22Rv1 (cell line): ENCODE data around the gene MAP4K1.

Experiments
- H3K27ac ChIP-seq: fragments of 450-650 bp; 2 replicates; pipeline ENCODE4 v1.5.1; 2017
- ZFX ChIP-seq: fragments of 450-650 bp; IDR thresholded peaks from 2 replicates; pipeline ENCODE4 v1.6.1; 2017; ENCODE audit warnings: antibody characterized with exemption, borderline replicate concordance
- TF ChIP-seq, protein P1 (sequence below): fragments of 450-650 bp; IDR thresholded peaks from 2 replicates; pipeline ENCODE4 v1.5.1; 2017; ENCODE audit warnings: mild to moderate bottlenecking

MAP4K1 gene

DNA sequence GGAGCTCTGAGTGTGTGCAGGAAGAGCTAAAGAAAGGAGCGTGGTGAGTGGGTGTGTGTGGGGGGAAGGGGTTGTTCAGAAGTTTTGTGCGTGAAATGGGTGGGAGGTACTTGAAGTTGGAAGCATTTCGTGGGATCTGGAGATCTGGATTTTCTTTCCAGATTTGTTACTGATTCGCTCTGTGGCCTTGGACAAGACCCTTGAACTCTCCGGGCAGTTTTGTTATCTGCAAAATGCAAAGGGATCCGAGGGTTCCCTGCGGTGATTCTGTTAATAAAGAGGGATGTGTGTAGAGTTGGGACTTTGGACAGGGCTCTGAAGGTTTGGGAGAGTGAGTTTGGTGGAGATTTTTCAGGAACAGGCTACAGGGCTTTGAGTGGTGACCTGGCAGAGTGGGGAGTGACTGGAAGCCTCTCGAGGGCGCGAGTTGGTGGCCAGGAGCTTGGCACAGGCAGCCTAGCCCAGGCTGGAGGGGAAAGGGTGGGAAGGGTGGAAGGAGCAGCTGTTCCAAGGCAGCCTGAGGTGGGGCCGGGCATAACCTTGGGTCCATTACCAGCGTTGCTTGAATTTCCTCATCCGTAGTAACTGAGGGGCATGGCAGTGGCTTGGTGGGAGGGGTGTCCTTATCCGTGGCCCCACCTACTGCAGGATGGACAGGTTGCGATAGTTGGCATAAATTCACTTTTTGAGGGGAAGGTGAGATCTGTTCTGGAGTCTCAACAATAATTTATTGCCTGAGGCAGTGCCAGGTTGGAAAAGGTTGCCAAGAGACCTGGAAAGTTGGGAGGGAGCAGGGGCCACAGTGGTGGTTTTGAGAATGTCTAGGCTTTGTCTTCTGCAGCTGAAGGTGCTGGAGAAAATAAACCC lies 31.8 kb upstream of the MAP4K1 start:
- TF ChIP-seq, protein P1, sequence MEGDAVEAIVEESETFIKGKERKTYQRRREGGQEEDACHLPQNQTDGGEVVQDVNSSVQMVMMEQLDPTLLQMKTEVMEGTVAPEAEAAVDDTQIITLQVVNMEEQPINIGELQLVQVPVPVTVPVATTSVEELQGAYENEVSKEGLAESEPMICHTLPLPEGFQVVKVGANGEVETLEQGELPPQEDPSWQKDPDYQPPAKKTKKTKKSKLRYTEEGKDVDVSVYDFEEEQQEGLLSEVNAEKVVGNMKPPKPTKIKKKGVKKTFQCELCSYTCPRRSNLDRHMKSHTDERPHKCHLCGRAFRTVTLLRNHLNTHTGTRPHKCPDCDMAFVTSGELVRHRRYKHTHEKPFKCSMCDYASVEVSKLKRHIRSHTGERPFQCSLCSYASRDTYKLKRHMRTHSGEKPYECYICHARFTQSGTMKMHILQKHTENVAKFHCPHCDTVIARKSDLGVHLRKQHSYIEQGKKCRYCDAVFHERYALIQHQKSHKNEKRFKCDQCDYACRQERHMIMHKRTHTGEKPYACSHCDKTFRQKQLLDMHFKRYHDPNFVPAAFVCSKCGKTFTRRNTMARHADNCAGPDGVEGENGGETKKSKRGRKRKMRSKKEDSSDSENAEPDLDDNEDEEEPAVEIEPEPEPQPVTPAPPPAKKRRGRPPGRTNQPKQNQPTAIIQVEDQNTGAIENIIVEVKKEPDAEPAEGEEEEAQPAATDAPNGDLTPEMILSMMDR: no peak
- TF ChIP-seq ZFX: no peak
- H3K27ac ChIP-seq: peak overlapping the region; percentile 82

DNA sequence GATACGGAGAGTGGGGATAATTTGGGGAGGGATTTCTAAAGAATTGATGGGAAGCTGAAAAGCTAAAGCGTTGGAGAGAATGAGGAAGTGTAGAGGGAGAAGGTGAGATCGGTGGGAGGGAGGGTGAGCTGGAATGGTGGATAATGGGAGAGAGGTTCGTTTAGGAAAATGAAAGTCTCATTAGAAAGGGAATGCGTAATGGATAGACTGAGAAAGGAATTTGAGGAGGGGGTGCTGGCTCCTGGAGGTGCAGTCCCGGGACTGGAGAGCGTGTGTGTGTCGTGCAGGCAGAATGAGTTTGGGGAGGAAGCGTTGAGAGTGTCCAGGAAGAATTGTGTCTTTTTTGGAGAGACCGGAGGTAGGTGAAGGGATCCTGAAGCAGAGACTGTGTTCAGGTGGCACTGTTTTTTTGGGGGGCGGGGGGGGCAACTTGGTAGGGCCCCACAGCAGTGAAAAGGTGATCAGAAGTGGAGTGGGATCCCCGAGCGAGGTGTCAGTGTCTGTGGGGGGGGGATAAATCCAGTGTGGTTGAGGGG lies 31.1 kb upstream of the MAP4K1 start:
- TF ChIP-seq, protein P1: no peak
- no peak for TF ChIP-seq ZFX
- H3K27ac ChIP-seq: peak overlapping the region; percentile 82

DNA sequence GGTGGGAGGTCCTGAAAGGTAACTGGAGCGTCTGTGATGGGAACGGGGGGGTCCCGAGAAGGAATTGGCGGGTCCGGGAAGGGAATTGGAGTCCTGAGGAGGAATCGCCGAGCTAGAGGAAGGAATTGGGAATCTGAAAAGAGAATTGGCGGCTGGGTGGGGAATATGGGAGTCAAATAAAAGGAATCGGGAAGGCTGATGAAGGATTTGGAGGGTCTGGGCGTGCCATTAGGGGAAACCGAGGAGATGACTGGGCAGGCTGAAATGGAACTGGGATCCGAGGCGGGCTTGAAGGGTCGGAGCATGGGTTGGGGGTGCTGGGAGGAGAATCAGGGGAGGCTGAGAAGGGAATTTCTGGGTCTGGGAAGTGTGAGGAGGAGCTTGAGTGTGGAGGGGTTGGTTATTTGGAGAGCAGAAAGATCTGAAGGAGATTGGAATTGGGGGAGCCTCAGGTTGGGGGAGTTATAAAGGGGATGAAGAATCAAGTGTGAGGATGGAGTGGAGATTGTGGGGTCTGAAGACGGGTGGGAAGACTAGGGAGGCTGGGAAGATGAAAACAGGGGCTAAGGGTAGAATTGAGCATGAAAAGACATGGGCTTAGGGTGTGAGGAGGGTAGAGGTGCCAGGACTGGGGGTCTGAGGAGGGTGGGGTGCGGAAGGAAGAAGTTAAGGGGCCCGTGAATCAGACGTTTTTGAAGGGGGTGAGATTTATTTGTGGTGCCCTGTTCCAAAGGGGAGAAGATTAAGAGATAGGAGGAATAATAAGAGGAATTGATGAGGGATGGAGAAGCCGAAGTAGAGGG lies 30.4 kb upstream of the MAP4K1 start:
- peak overlapping the region; percentile 82 for H3K27ac ChIP-seq

DNA sequence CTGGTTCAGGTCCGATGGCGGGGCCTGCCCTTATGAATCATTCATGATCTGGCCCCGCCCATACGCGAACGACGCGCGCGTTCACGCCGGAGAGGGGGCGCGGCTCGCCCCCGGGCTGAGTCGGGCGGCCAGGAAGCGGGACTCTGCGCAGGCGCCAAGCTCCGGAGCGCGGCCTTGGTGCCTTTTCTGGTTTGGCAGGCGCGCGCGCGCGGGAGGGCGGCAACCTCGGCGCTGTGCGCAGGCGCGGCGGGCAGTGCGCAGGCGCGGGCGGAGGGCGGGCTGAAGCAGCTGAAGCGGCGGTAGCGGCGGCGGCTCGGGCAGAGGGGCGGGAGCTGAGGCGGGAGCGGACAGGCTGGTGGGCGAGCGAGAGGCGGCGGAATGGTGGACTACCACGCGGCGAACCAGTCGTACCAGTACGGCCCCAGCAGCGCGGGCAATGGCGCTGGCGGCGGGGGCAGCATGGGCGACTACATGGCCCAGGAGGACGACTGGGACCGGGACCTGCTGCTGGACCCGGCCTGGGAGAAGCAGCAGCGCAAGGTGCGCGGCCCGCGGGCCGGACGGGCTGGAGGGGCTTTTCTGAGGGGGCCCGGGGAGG lies 29.7 kb upstream of the MAP4K1 start, which contains the start of gene ACTN4:
ACTN4 (plus strand) TSS at position 282 of the 598 bp plus-strand sequence; CDS start at position 379, 97 bp downstream.
- H3K27ac ChIP-seq: peak within 1 kb of the TSS; percentile 82
- no peak for TF ChIP-seq ZFX
- TF ChIP-seq, protein P1: no peak

More for the DNA sequence above, 30.4 kb upstream of the MAP4K1 start:
- TF ChIP-seq ZFX: no peak
- TF ChIP-seq, protein P1: no peak

DNA sequence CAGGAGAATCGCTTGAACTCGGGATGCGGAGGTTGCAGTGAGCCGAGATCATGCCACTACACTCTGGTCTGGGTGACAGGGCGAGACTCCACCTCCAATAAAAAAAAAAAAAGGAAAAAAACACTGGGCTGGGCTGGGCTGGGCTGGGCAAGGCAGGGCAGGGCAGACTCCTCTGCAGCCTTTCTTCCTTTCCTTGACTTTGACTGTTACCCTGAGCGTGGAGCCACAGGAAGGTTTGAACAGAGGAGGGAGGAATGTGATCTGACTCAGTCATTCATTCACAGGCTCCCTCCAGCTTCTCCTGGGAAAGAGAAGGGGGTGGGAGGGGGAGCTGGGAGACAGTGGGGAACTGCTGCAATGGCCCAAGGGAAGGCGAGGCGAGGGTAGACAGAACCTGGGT lies 27.0 kb upstream of the MAP4K1 start:
- H3K27ac ChIP-seq: no peak overlapping the region
- TF ChIP-seq, protein P1: no peak
- TF ChIP-seq ZFX: no peak

DNA sequence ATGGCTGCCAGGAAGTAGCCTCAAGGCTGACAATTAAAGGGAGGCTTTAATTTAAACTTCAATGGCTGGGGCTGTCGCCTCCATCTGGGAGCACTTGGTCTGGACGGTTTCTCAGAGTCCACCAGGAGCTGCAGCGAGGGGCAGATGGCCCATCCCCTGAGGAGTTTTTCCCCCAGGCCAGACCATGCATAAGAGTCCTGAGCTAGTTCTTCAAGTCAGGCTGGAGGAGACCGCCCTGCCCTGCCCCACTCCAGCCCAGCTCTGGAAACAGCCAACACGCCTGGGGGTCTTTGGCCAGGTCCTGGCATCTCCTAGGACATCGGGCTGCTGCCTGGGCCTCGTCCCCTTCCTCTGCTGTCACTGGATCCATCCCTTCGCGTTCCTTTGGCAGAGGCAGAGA lies 24.4 kb upstream of the MAP4K1 start:
- H3K27ac ChIP-seq: no peak overlapping the region
- TF ChIP-seq, protein P1: no peak
